Liver (tissue), 9 donors: ENCODE measurements around the gene CELF5. TPM values are rescaled to one million over a fixed set of nuclear protein-coding genes. Genes with fewer than 3 reads are reported as not detected.

Experiments used
- DNase-seq: peaks from one replicate; pipeline ENCODE4 v3.0.0-alpha.2; 2017; ENCODE audit warnings: low spot score
- H3K27ac ChIP-seq, 2 donors: one replicate each; pipeline ENCODE4 v1.7.0; 2013; ENCODE audit warnings: inconsistent platforms in 2 of 2, low read length in 2 of 2, control low read depth in 1 of 2, low read depth in 1 of 2, mild to moderate bottlenecking in 1 of 2
- H3K27me3 ChIP-seq, 4 donors: one replicate each; pipeline versions ENCODE4 v1.6.1 to v1.7.0; 2013; ENCODE audit warnings: low read length in 3 of 4, inconsistent platforms in 1 of 4, mild to moderate bottlenecking in 1 of 4, moderate library complexity in 1 of 4; ENCODE audit not compliant: control insufficient read depth in 4 of 4, insufficient read depth in 4 of 4
- H3K36me3 ChIP-seq, 4 donors: one replicate each; pipeline versions ENCODE4 v1.6.1 to v1.7.0; 2013; ENCODE audit warnings: low read length in 3 of 4, mild to moderate bottlenecking in 3 of 4, low read depth in 1 of 4, moderate library complexity in 1 of 4; ENCODE audit not compliant: control insufficient read depth in 4 of 4, insufficient read depth in 3 of 4
- H3K4me1 ChIP-seq, 4 donors: one replicate each; pipeline versions ENCODE4 v1.6.1 to v1.7.0; 2013; ENCODE audit warnings: low read length in 3 of 4, mild to moderate bottlenecking in 3 of 4, moderate library complexity in 1 of 4; ENCODE audit not compliant: control insufficient read depth in 4 of 4, insufficient read depth in 4 of 4
- H3K4me3 ChIP-seq, 3 donors: one replicate each; pipeline versions ENCODE4 v1.6.1 to v1.7.0; 2013; ENCODE audit warnings: low read length in 3 of 3, control low read depth in 1 of 3, low read depth in 1 of 3, mild to moderate bottlenecking in 1 of 3
- H3K9ac ChIP-seq, 2 donors: one replicate each; pipeline ENCODE4 v1.7.0; 2013; ENCODE audit warnings: low read length in 2 of 2, mild to moderate bottlenecking in 2 of 2, moderate library complexity in 2 of 2, control low read depth in 1 of 2, low read depth in 1 of 2
- H3K9me3 ChIP-seq, 4 donors: one replicate each; pipeline versions ENCODE4 v1.6.1 to v1.7.0; 2013; ENCODE audit warnings: low read length in 3 of 4; ENCODE audit not compliant: control insufficient read depth in 4 of 4
- EGR1 ChIP-seq, 2 donors: IDR thresholded peaks; 2 replicates each; pipeline ENCODE4 v1.6.1; 2016 to 2018; ENCODE audit warnings: antibody characterized with exemption in 2 of 2, low read depth in 2 of 2
- FOXA1 ChIP-seq: IDR thresholded peaks from 2 replicates; pipeline ENCODE4 v1.6.1; 2016; ENCODE audit warnings: antibody characterized with exemption
- FOXA2 ChIP-seq: IDR thresholded peaks from 2 replicates; pipeline ENCODE4 v1.6.1; 2016; ENCODE audit warnings: antibody characterized with exemption
- GABPA ChIP-seq, 2 donors: IDR thresholded peaks in 1 of 2; conservative IDR thresholded peaks in 1 of 2; 2 replicates each; pipeline ENCODE4 v1.6.1; 2016; ENCODE audit warnings: antibody characterized with exemption in 2 of 2, mild to moderate bottlenecking in 1 of 2, moderate library complexity in 1 of 2
- HNF4A ChIP-seq, 2 donors: conservative IDR thresholded peaks; 2 replicates each; pipeline ENCODE4 v1.6.1; 2016; ENCODE audit warnings: antibody characterized with exemption in 2 of 2, mild to moderate bottlenecking in 2 of 2
- HNF4G ChIP-seq: IDR thresholded peaks from 2 replicates; pipeline ENCODE4 v1.6.1; 2016; ENCODE audit warnings: antibody characterized with exemption
- RAD21 ChIP-seq, 2 donors: IDR thresholded peaks; 2 replicates each; pipeline ENCODE4 v1.6.1; 2016; ENCODE audit warnings: antibody characterized with exemption in 2 of 2, mild to moderate bottlenecking in 2 of 2
- RXRA ChIP-seq, 2 donors: IDR thresholded peaks; 2 replicates each; pipeline ENCODE4 v1.6.1; 2017 to 2018; ENCODE audit warnings: antibody characterized with exemption in 2 of 2, mild to moderate bottlenecking in 1 of 2
- SP1 ChIP-seq: IDR thresholded peaks from 2 replicates; pipeline ENCODE4 v1.6.1; 2018; ENCODE audit warnings: antibody characterized with exemption, mild to moderate bottlenecking
- TAF1 ChIP-seq: conservative IDR thresholded peaks from 2 replicates; pipeline ENCODE4 v1.6.1; 2016; ENCODE audit warnings: antibody characterized with exemption, mild to moderate bottlenecking
- YY1 ChIP-seq: IDR thresholded peaks from 2 replicates; pipeline ENCODE4 v1.6.1; 2016; ENCODE audit warnings: antibody characterized with exemption, mild to moderate bottlenecking
- WGBS: extraction: QIAGEN DNeasy Blood & Tissue Kit; methylation state at CpG from one replicate; pipeline ENCODE4 v1.1.7; 2013; 5-methylcytosine and 5-hydroxymethylcytosine counted together
- polyA plus RNA-seq, 2 donors: library from polyadenylated mRNA; stranded (reverse) in 1 of 2; unstranded in 1 of 2; fragments of 200-250 nt in 1 of 2; fragments of >200 nt in 1 of 2; fragmentation: Nextera tagmentation in 1 of 2; extraction: Ambion mirVana in 1 of 2; gene quantifications; one replicate each; pipeline versions ENCODE4 v1.2.1 to v1.2.3, GENCODE V29; 2013 to 2015
- total RNA-seq, 2 donors: library from RNA; depleted of rRNA; stranded (reverse); fragments of >200 nt; gene quantifications; one replicate each; pipeline ENCODE4 v1.2.3, GENCODE V29; 2014
- TF ChIP-seq, protein P1 (sequence below): fragments of 150-350 bp; IDR thresholded peaks from 2 replicates; pipeline ENCODE4 v1.5.1; 2017; ENCODE audit warnings: improper control_type of control experiment, low read depth, low read length; ENCODE audit not compliant: missing input control
- TF ChIP-seq, protein P2 (sequence below): IDR thresholded peaks from 2 replicates; pipeline ENCODE4 v1.6.1; 2016; ENCODE audit warnings: antibody characterized with exemption
- TF ChIP-seq, protein P3 (sequence below): IDR thresholded peaks from 2 replicates; pipeline ENCODE4 v1.6.1; 2016; ENCODE audit warnings: antibody characterized with exemption
- TF ChIP-seq, protein P4 (sequence below): IDR thresholded peaks from 2 replicates; pipeline ENCODE4 v1.6.1; 2016; ENCODE audit warnings: antibody characterized with exemption
- donor health status: healthy.
- donor health status: healthy.
- donor health status: healthy.
- donor health status: healthy.
- donor health status: healthy.

The CELF5 gene
- total and polyA plus RNA-seq, 4 donors, result 0.06 to 0.50 (median 0.26) TPM

DNA sequence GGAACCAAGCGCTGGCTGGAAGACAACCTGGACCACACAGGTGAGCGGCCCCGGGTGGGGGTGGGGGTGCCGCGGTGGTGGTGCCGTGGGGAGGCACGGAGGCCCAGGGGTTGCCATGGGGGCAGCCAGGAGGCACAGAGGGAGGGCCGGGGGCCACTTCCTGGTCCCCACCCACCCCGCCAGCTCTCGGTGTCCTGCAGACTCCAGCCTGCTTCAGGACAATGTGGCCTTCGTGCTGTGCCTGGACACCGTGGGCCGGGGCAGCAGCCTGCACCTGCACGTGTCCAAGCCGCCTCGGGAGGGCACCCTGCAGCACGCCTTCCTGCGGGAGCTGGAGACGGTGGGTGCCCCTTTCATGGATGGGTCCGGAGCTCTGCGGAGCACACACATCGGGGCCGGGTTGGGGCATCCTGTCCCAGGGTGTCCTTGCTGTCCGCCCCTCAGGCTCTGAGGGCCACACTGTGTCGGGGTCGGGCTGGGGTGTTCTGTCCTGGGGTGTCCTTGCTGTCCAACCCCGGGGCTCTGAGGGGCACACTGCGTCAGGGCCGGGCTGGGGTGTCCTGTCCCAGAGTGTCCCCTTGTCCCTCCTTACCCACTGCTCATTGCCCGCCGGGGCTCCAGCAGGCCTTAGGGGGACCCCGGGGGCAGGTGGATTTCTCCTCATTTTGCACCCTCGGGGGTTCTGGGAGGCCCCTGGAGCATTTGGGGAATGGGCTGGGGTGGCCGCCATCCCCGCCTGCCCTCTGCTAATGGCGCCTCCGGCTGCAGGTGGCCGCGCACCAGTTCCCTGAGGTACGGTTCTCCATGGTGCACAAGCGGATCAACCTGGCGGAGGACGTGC, 20.4 kb upstream of the CELF5 start (continued):
- TF ChIP-seq, protein P1, sequence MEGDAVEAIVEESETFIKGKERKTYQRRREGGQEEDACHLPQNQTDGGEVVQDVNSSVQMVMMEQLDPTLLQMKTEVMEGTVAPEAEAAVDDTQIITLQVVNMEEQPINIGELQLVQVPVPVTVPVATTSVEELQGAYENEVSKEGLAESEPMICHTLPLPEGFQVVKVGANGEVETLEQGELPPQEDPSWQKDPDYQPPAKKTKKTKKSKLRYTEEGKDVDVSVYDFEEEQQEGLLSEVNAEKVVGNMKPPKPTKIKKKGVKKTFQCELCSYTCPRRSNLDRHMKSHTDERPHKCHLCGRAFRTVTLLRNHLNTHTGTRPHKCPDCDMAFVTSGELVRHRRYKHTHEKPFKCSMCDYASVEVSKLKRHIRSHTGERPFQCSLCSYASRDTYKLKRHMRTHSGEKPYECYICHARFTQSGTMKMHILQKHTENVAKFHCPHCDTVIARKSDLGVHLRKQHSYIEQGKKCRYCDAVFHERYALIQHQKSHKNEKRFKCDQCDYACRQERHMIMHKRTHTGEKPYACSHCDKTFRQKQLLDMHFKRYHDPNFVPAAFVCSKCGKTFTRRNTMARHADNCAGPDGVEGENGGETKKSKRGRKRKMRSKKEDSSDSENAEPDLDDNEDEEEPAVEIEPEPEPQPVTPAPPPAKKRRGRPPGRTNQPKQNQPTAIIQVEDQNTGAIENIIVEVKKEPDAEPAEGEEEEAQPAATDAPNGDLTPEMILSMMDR, result no peak
- TF ChIP-seq RAD21 (IDR thresholded peaks at IDR 0.05) (no peak), FOXA1 (no peak)
- TF ChIP-seq, protein P2, sequence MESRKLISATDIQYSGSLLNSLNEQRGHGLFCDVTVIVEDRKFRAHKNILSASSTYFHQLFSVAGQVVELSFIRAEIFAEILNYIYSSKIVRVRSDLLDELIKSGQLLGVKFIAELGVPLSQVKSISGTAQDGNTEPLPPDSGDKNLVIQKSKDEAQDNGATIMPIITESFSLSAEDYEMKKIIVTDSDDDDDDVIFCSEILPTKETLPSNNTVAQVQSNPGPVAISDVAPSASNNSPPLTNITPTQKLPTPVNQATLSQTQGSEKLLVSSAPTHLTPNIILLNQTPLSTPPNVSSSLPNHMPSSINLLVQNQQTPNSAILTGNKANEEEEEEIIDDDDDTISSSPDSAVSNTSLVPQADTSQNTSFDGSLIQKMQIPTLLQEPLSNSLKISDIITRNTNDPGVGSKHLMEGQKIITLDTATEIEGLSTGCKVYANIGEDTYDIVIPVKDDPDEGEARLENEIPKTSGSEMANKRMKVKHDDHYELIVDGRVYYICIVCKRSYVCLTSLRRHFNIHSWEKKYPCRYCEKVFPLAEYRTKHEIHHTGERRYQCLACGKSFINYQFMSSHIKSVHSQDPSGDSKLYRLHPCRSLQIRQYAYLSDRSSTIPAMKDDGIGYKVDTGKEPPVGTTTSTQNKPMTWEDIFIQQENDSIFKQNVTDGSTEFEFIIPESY, result no peak

DNA sequence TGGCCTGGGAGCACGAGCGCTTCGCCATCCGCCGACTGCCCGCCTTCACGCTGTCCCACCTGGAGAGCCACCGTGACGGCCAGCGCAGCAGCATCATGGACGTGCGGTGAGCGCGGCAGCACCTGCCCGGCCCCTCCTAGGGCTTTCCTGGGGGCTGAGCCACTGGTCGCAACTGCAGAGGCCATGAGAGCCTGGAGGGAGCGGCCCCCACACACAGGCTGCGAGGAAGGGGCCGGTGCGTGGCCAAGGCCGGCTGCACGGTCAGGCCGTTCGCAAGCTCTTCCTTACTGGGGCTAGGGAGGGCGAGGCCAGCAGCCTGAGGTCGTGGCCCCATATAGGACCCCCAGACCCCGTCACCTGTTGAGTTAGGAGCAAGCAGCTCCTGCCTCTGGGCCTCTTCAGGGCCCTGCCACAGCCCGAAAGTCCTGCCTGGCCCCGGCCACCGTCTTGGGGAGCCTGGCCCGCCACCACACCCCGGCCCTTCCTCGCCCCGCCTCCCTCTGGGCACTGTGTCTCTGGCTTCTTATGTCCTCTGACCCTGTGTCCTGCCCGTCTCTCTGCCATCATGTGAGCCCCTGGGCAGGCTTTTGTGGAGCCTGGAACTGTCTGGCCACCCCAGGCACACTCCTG, 19.7 kb upstream of the CELF5 start:
- 94% methylated on average over 35 of the region's 35 CpGs for WGBS
- Histone ChIP-seq H3K4me1 (no peaks in the 10 kb centered on the region), H3K27me3 (no peaks in the 10 kb centered on the region), H3K27ac (no peak overlapping the region), H3K9ac (no peak overlapping the region), H3K4me3 (no peak overlapping the region), H3K9me3 (no peaks in the 10 kb centered on the region), H3K36me3 (peaks cover 0 to 38% (median 14%) of the 10 kb centered on the region in 4 donors)
- DNase-seq, result no peak
- TF ChIP-seq SP1 (no peak), GABPA (IDR thresholded peaks at IDR 0.05 in 1 of 2, conservative IDR thresholded peaks at IDR 0.05 in 1 of 2) (no peak), EGR1 (IDR thresholded peaks at IDR 0.05; ENCODE audit: low read depth in 2 of 2) (no peak), TAF1 (no peak), FOXA2 (no peak), RXRA (IDR thresholded peaks at IDR 0.05) (no peak), HNF4G (no peak), RAD21 (IDR thresholded peaks at IDR 0.05) (no peak), FOXA1 (no peak), YY1 (no peak), HNF4A (conservative IDR thresholded peaks at IDR 0.05) (no peak)
- TF ChIP-seq, protein P3, sequence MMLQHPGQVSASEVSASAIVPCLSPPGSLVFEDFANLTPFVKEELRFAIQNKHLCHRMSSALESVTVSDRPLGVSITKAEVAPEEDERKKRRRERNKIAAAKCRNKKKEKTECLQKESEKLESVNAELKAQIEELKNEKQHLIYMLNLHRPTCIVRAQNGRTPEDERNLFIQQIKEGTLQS, result no peak
- TF ChIP-seq, protein P4, sequence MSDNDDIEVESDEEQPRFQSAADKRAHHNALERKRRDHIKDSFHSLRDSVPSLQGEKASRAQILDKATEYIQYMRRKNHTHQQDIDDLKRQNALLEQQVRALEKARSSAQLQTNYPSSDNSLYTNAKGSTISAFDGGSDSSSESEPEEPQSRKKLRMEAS, result no peak
- TF ChIP-seq, protein P1, result no peak
- TF ChIP-seq, protein P2, result no peak
